HepG2 (cell line): ENCODE results near the gene PCDHGB1. TPM values are rescaled to one million over a fixed set of nuclear protein-coding genes. Genes with fewer than 3 reads are reported as not detected.

Experiments used
- ATAC-seq: fragments of 200-7000 bp; cut with Tn5 transposase; 3 replicates; pipeline ENCODE4 v1.9.1; 2020; ENCODE audit warnings: mild to moderate bottlenecking, moderate library complexity
- BruUV-seq: library from RNA; stranded (reverse); fragments of 400-500 nt; replicated peaks from 2 replicates; lab custom pipeline; 2021; lab: Mats Ljungman, UMichigan
- CTCF ChIA-PET: fragments of 300-600 bp; formaldehyde crosslinking; extraction: SDS; loops from one replicate; lab custom pipeline; 2021; ENCODE audit warnings: low total read pairs, inconsistent platforms, low intra/inter-chr PET ratio; lab: Yijun Ruan, JAX
- POLR2A ChIA-PET: fragments of 350-600 bp; sonication (Branson Sonifier 250); formaldehyde crosslinking; loops from one replicate; lab custom pipeline; 2020; ENCODE audit warnings: antibody characterized with exemption, inconsistent platforms; lab: Yijun Ruan, JAX
- DNase-seq: peaks from one replicate; pipeline ENCODE4 v3.0.0-alpha.2; 2015; ENCODE audit warnings: low spot score
- FAIRE-seq: peaks from 3 replicates; lab custom pipeline; 2011; peaks lifted over from hg19 to GRCh38; lab: Jason Lieb, UNC
- H2AFZ ChIP-seq: one replicate; pipeline ENCODE4 v1.6.1; 2011; ENCODE audit warnings: low read length, inconsistent platforms
- H3K27ac ChIP-seq: fragments of 300-600 bp; 3 replicates; pipeline ENCODE4 v1.8.0; 2011; ENCODE audit warnings: mixed run types, mild to moderate bottlenecking, mixed read lengths, low read length, inconsistent platforms; ENCODE audit not compliant: insufficient read depth; ENCODE audit errors: extremely low read length
- H3K27me3 ChIP-seq, 2 experiments: fragments of 200-600 bp in 1 of 2; 2 replicates in 1 of 2; 3 replicates in 1 of 2; pipeline versions ENCODE4 v1.6.0 to v1.8.0; 2011; ENCODE audit warnings: low read length in 2 of 2, mild to moderate bottlenecking in 2 of 2, moderate library complexity in 2 of 2, inconsistent platforms in 1 of 2; ENCODE audit not compliant: insufficient read depth in 2 of 2, control insufficient read depth in 1 of 2
- H3K36me3 ChIP-seq, 2 experiments: fragments of 200-600 bp in 1 of 2; replicated peaks in 1 of 2; 2 replicates in 1 of 2; 3 replicates in 1 of 2; pipeline versions ENCODE4 v1.5.1 to v1.8.0; 2011; ENCODE audit warnings: low read length in 2 of 2, inconsistent platforms in 1 of 2; ENCODE audit not compliant: insufficient read depth in 2 of 2, control insufficient read depth in 1 of 2
- H3K4me1 ChIP-seq: 2 replicates; pipeline ENCODE4 v1.5.1; 2012; ENCODE audit warnings: low read length, inconsistent platforms; ENCODE audit not compliant: insufficient read depth
- H3K4me2 ChIP-seq: 2 replicates; pipeline ENCODE4 v1.6.0; 2011; ENCODE audit warnings: low read depth, low read length, inconsistent platforms
- H3K4me3 ChIP-seq, 3 experiments: fragments of 200-600 bp in 1 of 3; sonication (generic), shearing (Covaris generic) in 1 of 3; replicated peaks in 1 of 3; 2 replicates each; pipeline ENCODE4 v1.5.1; 2011 to 2016; ENCODE audit warnings: low read length in 3 of 3, inconsistent platforms in 2 of 3, low read depth in 2 of 3, mild to moderate bottlenecking in 2 of 3, control low read depth in 1 of 3, mixed read lengths in 1 of 3; ENCODE audit not compliant: insufficient read depth in 1 of 3
- H3K79me2 ChIP-seq: one replicate; pipeline ENCODE4 v1.6.1; 2011; ENCODE audit warnings: low read length, inconsistent platforms; ENCODE audit not compliant: insufficient read depth
- H3K9ac ChIP-seq: 2 replicates; pipeline ENCODE4 v1.6.0; 2011; ENCODE audit warnings: mild to moderate bottlenecking, low read depth, low read length, inconsistent platforms; ENCODE audit not compliant: insufficient read depth
- H3K9me3 ChIP-seq: 2 replicates; pipeline ENCODE4 v1.5.1; 2012; ENCODE audit warnings: mild to moderate bottlenecking, low read length
- H4K20me1 ChIP-seq: 2 replicates; pipeline ENCODE4 v1.6.0; 2011; ENCODE audit warnings: inconsistent platforms, mild to moderate bottlenecking, low read length, moderate library complexity; ENCODE audit not compliant: insufficient read depth
- GATA4 ChIP-seq: sonication (generic); IDR thresholded peaks from 2 replicates; pipeline ENCODE4 v1.6.1; 2016; ENCODE audit warnings: antibody characterized with exemption, low read depth, borderline replicate concordance
- ZFP82 ChIP-seq: sonication (generic); formaldehyde crosslinking; IDR thresholded peaks from 2 replicates; pipeline ENCODE4 v1.5.1; 2020; ENCODE audit warnings: mild to moderate bottlenecking, missing genetic modification reagents, borderline replicate concordance
- ZIK1 ChIP-seq: sonication (generic); formaldehyde crosslinking; IDR thresholded peaks from 2 replicates; pipeline ENCODE4 v1.5.0; 2020; ENCODE audit warnings: mild to moderate bottlenecking, low read depth, missing genetic modification reagents, borderline replicate concordance
- ZNF333 ChIP-seq: sonication (generic); formaldehyde crosslinking; IDR thresholded peaks from 2 replicates; pipeline ENCODE4 v1.4.0; 2020; ENCODE audit warnings: mild to moderate bottlenecking, missing genetic modification reagents, borderline replicate concordance
- ZNF773 ChIP-seq: sonication (generic); formaldehyde crosslinking; IDR thresholded peaks from 2 replicates; pipeline ENCODE4 v1.4.0; 2020; ENCODE audit warnings: missing genetic modification reagents, borderline replicate concordance
- WGBS: methylation state at CpG from one replicate; pipeline ENCODE4 v1.1.6; 2017; ENCODE audit warnings: low lambda C conversion rate; 5-methylcytosine and 5-hydroxymethylcytosine counted together
- in situ Hi-C: cut with HindIII; loops from 2 replicates; pipeline ENCODE4 v1.10.0; 2017; ENCODE audit warnings: low pct_unique_long_range_greater_than_20kb; ENCODE audit not compliant: extremely low pct_ligation_motif_present
- intact Hi-C: fragments of 100-400 bp; cut with micrococcal nuclease; formaldehyde crosslinking; loops from one replicate; pipeline ENCODE4 v1.10.0; 2022; ENCODE audit not compliant: unreplicated experiment
- polyA plus RNA-seq, 8 experiments: library from polyadenylated mRNA; depleted of rRNA in 3 of 8; stranded (reverse) in 7 of 8; unstranded in 1 of 8; fragments of >200 nt; fragmentation: Illumina TruSeq in 4 of 8; extraction: Trizol in 4 of 8; gene quantifications; 2 replicates each; pipeline versions ENCODE4 v1.2.1 to v1.2.3, GENCODE V29; 2011 to 2016; ENCODE audit warnings: low read depth in 4 of 8, missing spikeins in 1 of 8, mixed read lengths in 1 of 8; ENCODE audit not compliant: insufficient read depth in 1 of 8
- total RNA-seq, 5 experiments: library from RNA; depleted of rRNA; stranded (reverse); fragments of >200 nt; fragmentation: Illumina TruSeq; extraction: Trizol; gene quantifications; 2 replicates each; pipeline ENCODE4 v1.2.3, GENCODE V29; 2016; ENCODE audit warnings: low read depth in 1 of 5

PCDHGB1 gene
- total and polyA plus RNA-seq, 2 of the 13 experiments (the other 11 are each of a cell fraction or from before 2014, with no cell fraction given) = 1.0 to 2.6 TPM

DNA sequence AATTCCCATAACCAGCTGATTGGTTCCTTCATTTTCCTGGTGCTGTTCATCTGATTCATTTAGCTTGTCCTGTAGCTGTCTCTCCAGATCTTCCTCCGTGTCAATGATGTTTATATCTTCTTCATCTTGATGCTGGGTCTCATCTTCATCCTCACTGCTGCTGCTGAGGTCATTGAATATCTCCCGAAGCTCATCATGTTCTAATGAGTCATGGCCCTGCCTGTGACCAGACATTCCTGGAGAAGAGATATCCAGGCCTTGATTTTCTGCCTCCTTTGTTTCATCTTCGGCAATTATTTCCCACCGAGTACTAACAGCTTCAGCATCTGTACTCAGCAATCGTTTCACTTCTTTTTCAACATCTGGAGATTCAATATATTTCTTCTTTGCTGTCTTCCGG is 30.7 kb upstream of the PCDHGB1 start:
- no peak for ATAC-seq
- FAIRE-seq = no peak

DNA sequence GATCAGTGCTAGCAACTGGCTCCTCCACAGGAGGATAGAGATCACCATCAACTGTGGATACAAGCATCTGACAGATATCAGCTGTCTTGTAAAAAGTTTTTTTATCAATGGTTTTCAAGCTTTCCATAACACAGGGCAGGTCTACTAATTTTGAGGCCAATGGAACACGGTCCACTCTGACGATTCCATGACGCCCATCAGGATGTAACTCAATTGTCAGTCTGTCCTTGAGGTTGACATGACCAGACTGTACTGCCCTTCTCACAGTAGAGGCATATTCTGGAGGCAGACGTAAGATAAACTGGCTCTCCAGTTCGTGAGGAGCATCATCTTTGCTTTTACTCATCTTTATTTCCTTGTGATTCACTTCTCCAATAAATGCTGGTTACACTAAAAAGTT is 30.2 kb upstream of the PCDHGB1 start:
- Histone ChIP-seq H3K4me3 (peak overlapping the region; percentile 21 to 83 (median 72); a peak in 4 of 6 replicates), H3K36me3 (peaks cover 4 to 14% of the 10 kb centered on the region in 2 experiments), H3K9me3 (peaks cover 48% of the 10 kb centered on the region), H3K79me2 (peaks cover 23% of the 10 kb centered on the region), H3K27ac (no peak overlapping the region), H3K4me2 (peak overlapping the region; percentile 75), H3K9ac (no peak overlapping the region), H4K20me1 (no peaks in the 10 kb centered on the region), H2AFZ (no peak overlapping the region), H3K4me1 (peaks cover 26% of the 10 kb centered on the region), H3K27me3 (no peaks in the 10 kb centered on the region; a peak in 1 of 5 replicates)
- ChIA-PET CTCF (interaction anchor here (2.2 kb wide), 1 partner anchor 244 kb away, joined by 9 read pairs; no protein-coding TSS in a partner anchor), POLR2A (interaction anchor here (1.0 to 2.0 kb wide), 12 partner anchors 10 to 604 kb away, joined by 3 to 22 read pairs (median 4); partner anchors contain the start of genes DELE1, PCDHB2, PCDHGA1 and PCDHGB1)
- no peak for TF ChIP-seq ZNF333 (CRISPR knock-in tag)
- TF ChIP-seq ZIK1 (CRISPR knock-in tag) = 0 out of 2 replicates have a peak, but pooled peaks have one; percentile 16
- no peak for TF ChIP-seq GATA4
- DNase-seq (no peak), FAIRE-seq (no peak), ATAC-seq (no peak)
- no TSS peak for BruUV-seq
- intact Hi-C loops = no loop called here
- WGBS = 85% methylated on average over 5 of the region's 5 CpGs
- in situ Hi-C loops = no loop called here

More for the DNA sequence above, 30.7 kb upstream of the PCDHGB1 start:
- peak overlapping the region; percentile 75 for H3K4me2 ChIP-seq
- no peak for DNase-seq
- ChIA-PET CTCF (no interaction called here), POLR2A (no interaction called here)
- H3K9ac ChIP-seq = no peak overlapping the region
- H4K20me1 ChIP-seq = no peaks in the 10 kb centered on the region
- H3K9me3 ChIP-seq = peaks cover 48% of the 10 kb centered on the region
- BruUV-seq = no TSS peak
- no peak overlapping the region for H2AFZ ChIP-seq
- H3K4me1 ChIP-seq = peaks cover 26% of the 10 kb centered on the region
- H3K27ac ChIP-seq = no peak overlapping the region
- no peak overlapping the region; a peak in 1 of 6 replicates for H3K4me3 ChIP-seq
- 96% methylated on average over 6 of the region's 6 CpGs for WGBS
- no peak for TF ChIP-seq ZFP82
- no peak for TF ChIP-seq ZNF773
- TF ChIP-seq, all 625 proteins: peak for 0
- peaks cover 4 to 14% of the 10 kb centered on the region in 2 experiments for H3K36me3 ChIP-seq
- H3K79me2 ChIP-seq = peaks cover 23% of the 10 kb centered on the region
- intact Hi-C loops = no loop called here
- H3K27me3 ChIP-seq = no peaks in the 10 kb centered on the region; a peak in 1 of 5 replicates
- in situ Hi-C loops = no loop called here
